ENCODE results near the gene DENND1B.

- TF ChIP-seq CTCF (conservative IDR thresholded peaks at IDR 0.05 in 1 of 2, IDR thresholded peaks at IDR 0.05 in 1 of 2; ENCODE audit: extremely low read depth in 1 of 2, insufficient read depth in 1 of 2, low read depth in 1 of 2, low read length in 2 of 2) = no peak
- TF ChIP-seq EZH2 (IDR thresholded peaks at IDR 0.05; ENCODE audit: borderline replicate concordance, low read length) = no peak
These were observed 102.0 kb downstream of the DENND1B start for GRCh38 chr1:197673292-197673691.

Data from mammary epithelial cell (primary cell).